Measurements from ENCODE around the gene C22orf39.
A peak's percentile ranks its signal among the peaks of the same experiment; 100 is the strongest.

C22orf39 gene

DNA sequence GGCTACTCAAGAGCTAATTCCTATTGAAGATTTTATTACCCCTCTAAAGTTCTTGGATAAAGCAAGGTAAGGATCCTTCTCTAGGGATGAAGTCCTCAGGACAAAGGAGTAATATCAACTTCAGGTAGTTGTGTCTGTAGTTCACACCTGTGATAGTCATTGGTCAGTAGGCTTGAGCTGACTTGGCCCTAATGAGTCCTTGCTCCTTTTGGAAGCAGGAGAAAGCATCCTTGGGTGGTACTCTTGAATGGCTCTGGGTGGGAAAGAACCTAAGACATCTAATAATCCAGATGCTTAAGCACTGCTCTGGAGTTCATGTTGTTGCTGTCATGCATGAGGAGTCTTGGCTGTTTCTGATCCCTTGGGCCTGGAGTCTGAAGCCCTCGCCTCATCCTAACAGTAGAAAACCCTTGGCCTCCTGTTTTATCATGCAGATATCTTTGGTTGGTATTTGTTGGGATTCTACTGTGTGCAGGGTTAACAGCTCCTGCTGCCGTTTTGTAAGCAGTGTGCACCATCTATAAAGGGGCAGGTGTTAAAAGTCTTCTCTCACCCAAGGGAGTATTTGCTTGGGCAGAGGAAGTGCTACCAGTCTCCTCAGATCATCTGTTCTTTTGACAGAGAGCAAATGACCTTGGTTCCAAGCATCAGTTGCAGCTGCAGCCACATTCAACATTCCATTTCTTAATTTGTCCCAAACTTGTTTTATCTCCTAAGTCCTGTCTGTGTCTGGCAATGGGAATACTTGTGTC, 12.5 kb downstream of the C22orf39 start:
- no peak overlapping the region for H3K4me2 ChIP-seq (ENCODE audit: low read length)
- no peaks in the 10 kb centered on the region for H3K4me1 ChIP-seq
- no peaks in the 10 kb centered on the region for H3K36me3 ChIP-seq (ENCODE audit: control insufficient read depth, insufficient read depth, low read length)
- H3K9ac ChIP-seq = no peak overlapping the region
- H3K9me3 ChIP-seq (ENCODE audit: control insufficient read depth, low read length) = no peaks in the 10 kb centered on the region
- H2AFZ ChIP-seq = no peak overlapping the region
- H3K27me3 ChIP-seq (ENCODE audit: control insufficient read depth, insufficient read depth, low read length) = no peaks in the 10 kb centered on the region
- H3K27ac ChIP-seq = no peak overlapping the region
- TF ChIP-seq, protein P1, sequence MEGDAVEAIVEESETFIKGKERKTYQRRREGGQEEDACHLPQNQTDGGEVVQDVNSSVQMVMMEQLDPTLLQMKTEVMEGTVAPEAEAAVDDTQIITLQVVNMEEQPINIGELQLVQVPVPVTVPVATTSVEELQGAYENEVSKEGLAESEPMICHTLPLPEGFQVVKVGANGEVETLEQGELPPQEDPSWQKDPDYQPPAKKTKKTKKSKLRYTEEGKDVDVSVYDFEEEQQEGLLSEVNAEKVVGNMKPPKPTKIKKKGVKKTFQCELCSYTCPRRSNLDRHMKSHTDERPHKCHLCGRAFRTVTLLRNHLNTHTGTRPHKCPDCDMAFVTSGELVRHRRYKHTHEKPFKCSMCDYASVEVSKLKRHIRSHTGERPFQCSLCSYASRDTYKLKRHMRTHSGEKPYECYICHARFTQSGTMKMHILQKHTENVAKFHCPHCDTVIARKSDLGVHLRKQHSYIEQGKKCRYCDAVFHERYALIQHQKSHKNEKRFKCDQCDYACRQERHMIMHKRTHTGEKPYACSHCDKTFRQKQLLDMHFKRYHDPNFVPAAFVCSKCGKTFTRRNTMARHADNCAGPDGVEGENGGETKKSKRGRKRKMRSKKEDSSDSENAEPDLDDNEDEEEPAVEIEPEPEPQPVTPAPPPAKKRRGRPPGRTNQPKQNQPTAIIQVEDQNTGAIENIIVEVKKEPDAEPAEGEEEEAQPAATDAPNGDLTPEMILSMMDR (IDR thresholded peaks at IDR 0.05) = no peak
- H3K4me3 ChIP-seq (ENCODE audit: low read depth, low read length) = no peak overlapping the region
- H3K79me2 ChIP-seq = peaks cover 12% of the 10 kb centered on the region

DNA sequence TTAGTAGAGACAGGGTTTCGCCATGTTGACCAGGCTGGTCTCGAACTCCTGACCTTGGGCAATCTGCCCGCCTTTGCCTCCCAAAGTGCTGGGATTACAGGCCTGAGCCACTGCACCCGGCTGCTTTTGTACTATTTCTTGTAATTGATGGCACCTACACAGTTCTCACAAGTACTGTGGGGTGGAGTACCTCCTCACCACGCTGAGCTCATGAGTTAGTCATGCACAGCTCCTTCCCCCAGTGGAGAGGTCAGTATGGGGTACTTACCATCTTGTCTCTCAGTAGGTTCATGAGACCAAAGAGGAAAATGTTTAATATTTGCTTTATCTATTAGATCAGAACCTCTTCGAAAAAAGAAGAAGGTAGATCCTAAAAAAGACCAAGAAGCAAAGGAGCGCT, 13.1 kb downstream of the C22orf39 start:
- TF ChIP-seq, protein P1 (IDR thresholded peaks at IDR 0.05) = no peak
- Histone ChIP-seq H3K36me3 (ENCODE audit: control insufficient read depth, insufficient read depth, low read length) (no peaks in the 10 kb centered on the region), H3K79me2 (peaks cover 15% of the 10 kb centered on the region), H3K4me3 (ENCODE audit: low read depth, low read length) (no peak overlapping the region), H2AFZ (no peak overlapping the region), H3K27ac (no peak overlapping the region), H3K4me2 (ENCODE audit: low read length) (no peak overlapping the region), H3K27me3 (ENCODE audit: control insufficient read depth, insufficient read depth, low read length) (no peaks in the 10 kb centered on the region), H3K4me1 (no peaks in the 10 kb centered on the region), H3K9ac (no peak overlapping the region), H3K9me3 (ENCODE audit: control insufficient read depth, low read length) (no peaks in the 10 kb centered on the region)

DNA sequence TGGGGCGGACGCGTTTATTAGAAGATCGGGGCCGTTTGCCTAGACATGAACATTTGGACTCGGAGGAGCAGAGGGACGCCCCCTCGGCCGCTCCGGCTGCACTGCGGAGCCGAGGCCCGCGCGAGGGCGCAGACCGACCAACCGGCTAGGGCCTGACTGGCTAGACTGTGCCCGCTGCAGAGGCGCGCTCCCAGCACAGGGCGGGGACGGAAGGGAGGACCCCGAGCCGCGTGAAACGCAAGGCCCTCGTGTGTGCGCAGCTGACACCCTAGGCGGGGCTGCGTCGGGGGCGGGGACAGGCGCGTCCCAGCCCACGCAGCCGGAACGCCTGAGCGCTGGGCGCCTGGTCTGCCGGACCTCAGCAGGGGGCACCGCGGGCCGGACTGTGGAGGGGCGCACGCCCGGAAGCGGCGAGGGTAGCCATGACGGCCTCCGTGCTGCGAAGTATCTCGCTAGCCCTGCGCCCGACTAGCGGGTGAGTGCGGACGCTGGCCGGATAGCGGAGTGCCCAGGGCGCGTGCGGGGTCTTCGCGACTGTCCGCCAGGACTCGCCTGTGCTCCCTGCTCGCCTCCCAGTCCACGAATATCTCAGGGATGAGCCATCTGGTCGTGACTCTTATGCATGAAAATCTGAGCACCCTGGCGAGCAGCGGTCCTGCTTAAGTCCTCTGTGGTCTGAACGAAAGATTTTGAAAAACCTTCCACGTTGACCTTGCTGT, 15.2 kb downstream of the C22orf39 start, which contains the start of gene MRPL40:
Gene MRPL40, plus strand, starts transcription at position 413 of the 719 bp plus-strand sequence. Its CDS starts 10 bp downstream, at position 423.
- peak within 1 kb of the TSS; percentile 94 for H2AFZ ChIP-seq
- peak within 1 kb of the TSS; percentile 100 for H3K4me2 ChIP-seq (ENCODE audit: low read length)
- TF ChIP-seq, protein P1 (IDR thresholded peaks at IDR 0.05) = peak; percentile 9
- peak within 1 kb of the TSS; percentile 95 for H3K27ac ChIP-seq
- no peaks in the 10 kb centered on the region for H3K36me3 ChIP-seq (ENCODE audit: control insufficient read depth, insufficient read depth, low read length)
- no peaks in the 10 kb centered on the region for H3K9me3 ChIP-seq (ENCODE audit: control insufficient read depth, low read length)
- peak within 1 kb of the TSS; percentile 31 for H3K9ac ChIP-seq
- peak within 1 kb of the TSS; percentile 98 for H3K4me3 ChIP-seq (ENCODE audit: low read depth, low read length)
- H3K27me3 ChIP-seq (ENCODE audit: control insufficient read depth, insufficient read depth, low read length) = no peaks in the 10 kb centered on the region
- no peaks in the 10 kb centered on the region for H3K4me1 ChIP-seq
- H3K79me2 ChIP-seq = peaks cover 17% of the 10 kb centered on the region

DNA sequence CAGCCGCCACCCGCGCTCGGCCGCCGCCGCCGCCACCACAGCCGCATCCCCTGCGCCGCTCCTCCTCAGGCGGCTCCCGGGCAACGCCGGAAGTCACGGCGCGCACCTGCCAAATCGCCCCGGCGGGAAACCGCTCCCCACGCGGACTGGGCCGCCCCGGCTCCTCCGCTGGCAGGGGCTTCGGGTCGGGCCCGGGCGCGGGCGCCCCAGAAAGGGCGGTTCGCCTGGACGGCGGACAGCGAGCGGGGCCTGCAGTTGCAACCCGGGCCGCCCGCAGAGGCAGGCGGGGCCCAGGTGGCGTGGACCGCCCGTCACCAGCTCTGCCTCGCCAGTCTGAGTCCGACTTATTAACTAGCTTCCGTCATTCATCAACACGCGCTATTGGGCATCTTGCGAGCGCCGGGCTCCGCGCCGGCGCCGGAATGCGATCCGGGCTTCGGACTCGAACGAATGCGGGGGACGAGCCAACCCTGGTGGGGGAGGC, 15.8 kb downstream of the C22orf39 start, which contains the start of gene HIRA:
Gene HIRA, minus strand, starts transcription at position 85 of the 484 bp plus-strand sequence. CDS start 257 bp downstream, outside the sequence.
- H3K27ac ChIP-seq = peak within 1 kb of the TSS; percentile 95
- H3K4me2 ChIP-seq (ENCODE audit: low read length) = peak within 1 kb of the TSS; percentile 100
- H3K4me1 ChIP-seq = no peaks in the 10 kb centered on the region
- peak within 1 kb of the TSS; percentile 98 for H3K4me3 ChIP-seq (ENCODE audit: low read depth, low read length)
- no peaks in the 10 kb centered on the region for H3K27me3 ChIP-seq (ENCODE audit: control insufficient read depth, insufficient read depth, low read length)
- H2AFZ ChIP-seq = peak within 1 kb of the TSS; percentile 94
- no peaks in the 10 kb centered on the region for H3K36me3 ChIP-seq (ENCODE audit: control insufficient read depth, insufficient read depth, low read length)
- H3K9ac ChIP-seq = peak within 1 kb of the TSS; percentile 31
- no peaks in the 10 kb centered on the region for H3K9me3 ChIP-seq (ENCODE audit: control insufficient read depth, low read length)
- peaks cover 18% of the 10 kb centered on the region for H3K79me2 ChIP-seq
- TF ChIP-seq, protein P1 (IDR thresholded peaks at IDR 0.05) = no peak
